Measurements from ENCODE around the gene FAM131B.
"Not testable (repeated sequence)": the region's sequence is repeated elsewhere in the genome, so short reads cannot be mapped to it uniquely, and the experiment has no call there.

Gene FAM131B

DNA sequence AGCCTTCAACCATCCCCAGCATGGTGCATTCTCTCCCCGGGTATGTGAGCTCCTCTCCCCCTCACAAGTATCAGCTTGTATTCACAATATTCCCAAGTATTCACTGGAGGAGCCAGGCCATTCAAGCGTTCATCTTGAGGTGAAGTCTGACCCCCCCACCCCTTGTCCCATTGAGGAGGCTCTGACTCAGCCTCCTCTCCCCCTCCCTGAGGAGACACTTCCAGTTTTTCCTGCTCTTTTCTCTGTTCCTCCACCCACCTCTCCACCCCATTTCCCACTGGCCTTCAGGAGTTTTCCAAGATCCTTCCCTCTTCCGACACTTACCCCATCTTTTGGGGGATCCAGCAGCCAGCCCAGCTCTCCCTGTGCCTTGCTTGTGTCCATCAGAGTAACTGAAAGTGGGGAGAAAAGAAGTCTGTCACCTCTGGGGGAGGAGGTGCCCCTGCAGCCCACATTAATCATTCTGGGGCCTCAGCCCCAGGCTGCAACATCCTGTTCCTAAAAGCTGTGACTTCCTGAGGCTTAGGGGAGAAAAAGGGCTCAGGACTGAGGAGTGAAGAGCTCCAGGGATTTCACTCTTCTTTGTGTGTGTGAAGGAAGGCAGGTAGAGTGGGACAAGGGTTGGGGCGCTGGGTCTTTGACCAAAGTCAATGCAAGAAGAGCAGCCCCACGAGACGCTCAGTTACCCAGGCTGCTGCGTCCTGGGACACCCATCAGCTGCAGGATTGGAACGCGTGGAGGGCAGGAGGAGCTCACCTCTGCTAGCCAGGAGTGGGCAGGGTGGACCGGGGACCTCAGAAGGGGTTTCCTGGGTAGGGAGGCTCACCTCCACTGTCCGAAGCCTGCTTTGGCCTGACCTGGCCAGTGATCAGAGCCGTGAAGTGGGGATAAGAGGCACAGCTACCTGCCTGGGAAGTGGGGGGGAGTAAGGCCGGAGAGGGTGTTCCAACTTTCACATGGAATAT lies 45.1 kb upstream of the FAM131B start:
- H3K4me3 ChIP-seq (replicated peaks; ENCODE audit: low read depth, low read length) = no peak overlapping the region
- no peak for TF ChIP-seq CTCF (IDR thresholded peaks at IDR 0.05; ENCODE audit: low read depth, low read length, missing control alignments)
- no peak for DNase-seq (ENCODE audit: extremely low read depth, low read depth)

DNA sequence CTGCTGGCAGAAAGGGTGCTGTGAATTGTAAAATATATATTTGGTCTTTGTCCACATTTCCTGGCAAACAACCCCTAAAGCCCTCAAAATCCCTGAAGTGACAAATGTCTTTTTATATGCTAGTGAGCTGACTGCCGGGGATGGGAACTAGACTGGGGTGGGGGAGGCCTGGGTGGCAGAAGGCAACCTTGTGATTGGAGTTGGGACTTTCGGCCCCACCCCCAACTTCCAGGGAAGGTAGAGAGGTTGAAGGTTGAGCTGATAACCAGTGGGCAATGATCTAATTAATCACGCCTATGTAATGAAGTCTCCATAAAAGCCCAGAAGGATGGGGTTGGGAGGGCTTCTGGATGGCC lies 43.5 kb upstream of the FAM131B start:
- no peak for TF ChIP-seq CTCF (IDR thresholded peaks at IDR 0.05; ENCODE audit: low read depth, low read length, missing control alignments)
- H3K4me3 ChIP-seq (replicated peaks; ENCODE audit: low read depth, low read length) = no peak overlapping the region
- no peak for DNase-seq (ENCODE audit: extremely low read depth, low read depth)

- no peak for DNase-seq (ENCODE audit: extremely low read depth, low read depth)
- TF ChIP-seq CTCF (IDR thresholded peaks at IDR 0.05; ENCODE audit: low read depth, low read length, missing control alignments) = no peak
- H3K4me3 ChIP-seq (replicated peaks; ENCODE audit: low read depth, low read length) = no peak overlapping the region
Measured at GRCh38 chr7:143405173-143406001, 42.9 kb upstream of the FAM131B start.

DNA sequence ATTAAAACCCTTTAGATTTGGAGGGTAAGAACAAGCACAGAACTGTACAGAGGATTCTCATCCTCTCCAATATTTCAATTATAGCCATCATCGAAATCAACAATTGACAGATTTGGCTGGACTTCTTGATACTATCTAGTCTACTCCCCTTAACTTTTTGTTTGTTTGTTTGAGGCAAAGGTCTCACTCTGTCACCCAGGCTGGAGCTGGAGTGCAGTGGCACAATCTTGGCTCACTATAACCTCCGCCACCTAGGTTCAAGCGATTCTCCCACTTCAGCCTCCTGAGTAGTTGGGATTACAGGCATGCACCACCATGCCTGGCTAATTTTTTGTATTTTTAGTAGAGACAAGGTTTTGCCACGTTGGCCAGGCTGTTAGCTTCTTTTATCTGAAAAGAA lies 39.7 kb upstream of the FAM131B start:
- not testable (repeated sequence) for DNase-seq (ENCODE audit: extremely low read depth, low read depth); H3K4me3 ChIP-seq (replicated peaks; ENCODE audit: low read depth, low read length)

DNA sequence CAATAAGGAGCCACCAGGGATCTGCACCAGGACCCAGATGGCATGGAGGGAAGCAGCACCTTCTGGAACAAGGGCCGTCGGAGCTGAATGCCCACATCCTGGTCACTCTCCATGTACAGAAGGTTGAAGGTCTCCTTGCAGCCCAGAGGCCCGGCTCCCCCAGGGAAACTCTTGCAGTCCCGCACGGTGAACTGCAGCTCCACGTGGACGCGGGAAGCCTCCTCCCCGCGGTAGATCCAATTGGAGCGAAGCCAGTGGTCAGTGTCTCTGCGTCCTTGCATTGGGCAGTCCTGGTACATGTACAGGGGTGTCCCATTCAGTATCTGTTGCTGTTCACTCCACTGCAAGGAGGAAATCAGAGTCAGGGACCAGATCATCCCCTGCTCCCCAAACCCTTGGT lies 38.8 kb upstream of the FAM131B start:
- DNase-seq (ENCODE audit: extremely low read depth, low read depth) = no peak
- no peak overlapping the region for H3K4me3 ChIP-seq (replicated peaks; ENCODE audit: low read depth, low read length)
- TF ChIP-seq CTCF (IDR thresholded peaks at IDR 0.05; ENCODE audit: low read depth, low read length, missing control alignments) = no peak

GRCh38 chr7:143399642-143400041 lies 37.1 kb upstream of the FAM131B start:
- DNase-seq (ENCODE audit: extremely low read depth, low read depth) = no peak
- TF ChIP-seq CTCF (IDR thresholded peaks at IDR 0.05; ENCODE audit: low read depth, low read length, missing control alignments) = no peak
- no peak overlapping the region for H3K4me3 ChIP-seq (replicated peaks; ENCODE audit: low read depth, low read length)

GRCh38 chr7:143399151-143399550 lies 36.6 kb upstream of the FAM131B start:
- no peak for DNase-seq (ENCODE audit: extremely low read depth, low read depth)
- no peak overlapping the region for H3K4me3 ChIP-seq (replicated peaks; ENCODE audit: low read depth, low read length)
- no peak for TF ChIP-seq CTCF (IDR thresholded peaks at IDR 0.05; ENCODE audit: low read depth, low read length, missing control alignments)

Measured in HFF-Myc (cell line).